Measurements from ENCODE around the gene COX18.

DNA sequence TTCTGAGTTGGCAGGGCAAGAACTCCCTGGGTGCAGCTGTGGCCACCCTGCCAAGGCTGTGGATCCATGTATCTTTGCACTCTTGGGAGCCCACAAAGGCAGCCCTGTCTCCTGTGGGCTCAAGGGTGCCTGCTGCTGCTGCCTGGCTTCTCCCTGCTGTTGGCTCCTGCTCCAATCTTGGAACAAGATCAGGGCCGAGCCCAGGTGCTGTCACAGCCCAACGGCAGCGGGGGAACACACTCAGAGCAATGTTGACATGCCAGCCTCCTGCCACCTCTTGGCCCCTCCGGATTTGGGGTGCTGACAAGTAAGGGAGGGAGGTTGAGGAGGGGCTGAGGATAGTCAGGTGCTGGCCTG lies 57.9 kb downstream of the COX18 start:
- TF ChIP-seq, protein P1, sequence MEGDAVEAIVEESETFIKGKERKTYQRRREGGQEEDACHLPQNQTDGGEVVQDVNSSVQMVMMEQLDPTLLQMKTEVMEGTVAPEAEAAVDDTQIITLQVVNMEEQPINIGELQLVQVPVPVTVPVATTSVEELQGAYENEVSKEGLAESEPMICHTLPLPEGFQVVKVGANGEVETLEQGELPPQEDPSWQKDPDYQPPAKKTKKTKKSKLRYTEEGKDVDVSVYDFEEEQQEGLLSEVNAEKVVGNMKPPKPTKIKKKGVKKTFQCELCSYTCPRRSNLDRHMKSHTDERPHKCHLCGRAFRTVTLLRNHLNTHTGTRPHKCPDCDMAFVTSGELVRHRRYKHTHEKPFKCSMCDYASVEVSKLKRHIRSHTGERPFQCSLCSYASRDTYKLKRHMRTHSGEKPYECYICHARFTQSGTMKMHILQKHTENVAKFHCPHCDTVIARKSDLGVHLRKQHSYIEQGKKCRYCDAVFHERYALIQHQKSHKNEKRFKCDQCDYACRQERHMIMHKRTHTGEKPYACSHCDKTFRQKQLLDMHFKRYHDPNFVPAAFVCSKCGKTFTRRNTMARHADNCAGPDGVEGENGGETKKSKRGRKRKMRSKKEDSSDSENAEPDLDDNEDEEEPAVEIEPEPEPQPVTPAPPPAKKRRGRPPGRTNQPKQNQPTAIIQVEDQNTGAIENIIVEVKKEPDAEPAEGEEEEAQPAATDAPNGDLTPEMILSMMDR (IDR thresholded peaks at IDR 0.05): no peak
- no peak for TF ChIP-seq POLR2A (IDR thresholded peaks at IDR 0.05)
